WI38 (cell line): ENCODE results near the gene QRICH2.

Experiments
- H3K4me3 ChIP-seq: 2 replicates; pipeline ENCODE4 v1.5.1; 2011; ENCODE audit warnings: low read depth, mild to moderate bottlenecking, control low read depth, low read length
- TF ChIP-seq, protein P1 (sequence below): IDR thresholded peaks from 2 replicates; pipeline ENCODE4 v1.5.1; 2012; ENCODE audit warnings: low read depth, mild to moderate bottlenecking, control low read depth, low read length

Gene QRICH2

DNA sequence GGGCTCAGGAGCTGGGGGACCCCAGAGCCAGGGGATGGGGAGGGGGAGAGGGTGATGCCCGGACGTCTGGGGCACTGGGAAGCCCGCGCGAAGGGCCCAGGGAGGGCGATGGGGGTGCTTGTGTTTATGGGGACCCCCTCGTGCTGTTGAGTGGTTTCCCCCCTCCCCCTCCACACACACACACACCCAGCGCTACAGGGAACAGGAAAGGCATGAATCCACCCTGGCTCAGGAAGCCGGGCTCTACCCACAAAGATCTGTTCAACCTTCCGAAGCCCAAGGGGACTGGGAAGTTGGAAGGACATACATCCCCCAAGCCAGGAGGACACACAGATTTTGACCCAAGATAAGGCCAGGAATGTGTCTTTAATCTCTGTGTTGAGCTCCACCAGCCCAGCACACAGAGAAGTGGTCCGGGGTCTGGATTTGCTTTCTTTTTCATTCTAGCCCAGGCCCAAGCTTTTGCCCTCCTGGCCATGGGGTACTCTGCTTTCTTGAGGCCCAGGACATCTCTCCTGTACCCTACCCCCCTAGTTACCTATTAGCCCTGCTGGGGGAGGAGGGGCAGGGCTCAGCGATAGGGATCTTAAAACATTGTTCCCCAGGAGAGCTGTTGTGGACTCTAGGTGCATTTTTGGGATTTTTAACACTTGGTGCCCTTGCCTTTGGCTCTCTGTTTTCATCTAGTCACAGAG is 41.7 kb downstream of the QRICH2 start:
- H3K4me3 ChIP-seq: peak overlapping the region; percentile 80
- TF ChIP-seq, protein P1, sequence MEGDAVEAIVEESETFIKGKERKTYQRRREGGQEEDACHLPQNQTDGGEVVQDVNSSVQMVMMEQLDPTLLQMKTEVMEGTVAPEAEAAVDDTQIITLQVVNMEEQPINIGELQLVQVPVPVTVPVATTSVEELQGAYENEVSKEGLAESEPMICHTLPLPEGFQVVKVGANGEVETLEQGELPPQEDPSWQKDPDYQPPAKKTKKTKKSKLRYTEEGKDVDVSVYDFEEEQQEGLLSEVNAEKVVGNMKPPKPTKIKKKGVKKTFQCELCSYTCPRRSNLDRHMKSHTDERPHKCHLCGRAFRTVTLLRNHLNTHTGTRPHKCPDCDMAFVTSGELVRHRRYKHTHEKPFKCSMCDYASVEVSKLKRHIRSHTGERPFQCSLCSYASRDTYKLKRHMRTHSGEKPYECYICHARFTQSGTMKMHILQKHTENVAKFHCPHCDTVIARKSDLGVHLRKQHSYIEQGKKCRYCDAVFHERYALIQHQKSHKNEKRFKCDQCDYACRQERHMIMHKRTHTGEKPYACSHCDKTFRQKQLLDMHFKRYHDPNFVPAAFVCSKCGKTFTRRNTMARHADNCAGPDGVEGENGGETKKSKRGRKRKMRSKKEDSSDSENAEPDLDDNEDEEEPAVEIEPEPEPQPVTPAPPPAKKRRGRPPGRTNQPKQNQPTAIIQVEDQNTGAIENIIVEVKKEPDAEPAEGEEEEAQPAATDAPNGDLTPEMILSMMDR: no peak

DNA sequence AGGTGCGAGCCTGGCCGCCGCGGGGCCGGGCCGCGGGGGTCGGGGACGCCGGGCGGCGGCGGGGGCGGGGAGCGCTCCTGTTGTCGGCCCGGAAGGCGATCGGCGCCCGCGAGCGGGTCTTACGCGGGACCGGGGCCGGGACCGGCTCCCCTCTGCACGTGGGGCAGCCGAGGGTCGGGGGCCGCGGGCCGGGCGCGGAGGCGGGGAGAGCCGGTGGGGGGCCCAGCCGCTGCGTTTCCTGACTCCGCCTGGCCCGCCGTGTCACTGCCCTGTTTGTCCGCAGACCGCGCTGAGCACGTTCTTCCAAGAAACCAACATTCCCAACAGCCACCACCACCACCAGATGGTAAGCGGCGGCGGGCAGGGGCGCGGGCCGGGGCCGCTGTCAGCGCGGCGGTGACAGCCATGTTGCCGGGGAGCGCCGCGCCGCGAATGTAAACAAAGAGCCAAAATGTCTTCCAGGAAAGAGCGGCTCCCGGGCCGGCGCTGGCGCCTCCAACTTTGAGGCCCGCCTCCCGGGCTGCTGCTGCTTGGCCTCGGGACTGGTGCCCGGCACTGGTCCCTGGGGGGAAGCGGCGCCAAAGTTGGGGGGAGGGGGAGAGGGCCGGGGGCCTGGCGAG is 42.3 kb downstream of the QRICH2 start:
- TF ChIP-seq, protein P1: no peak
- peak overlapping the region; percentile 80 for H3K4me3 ChIP-seq

DNA sequence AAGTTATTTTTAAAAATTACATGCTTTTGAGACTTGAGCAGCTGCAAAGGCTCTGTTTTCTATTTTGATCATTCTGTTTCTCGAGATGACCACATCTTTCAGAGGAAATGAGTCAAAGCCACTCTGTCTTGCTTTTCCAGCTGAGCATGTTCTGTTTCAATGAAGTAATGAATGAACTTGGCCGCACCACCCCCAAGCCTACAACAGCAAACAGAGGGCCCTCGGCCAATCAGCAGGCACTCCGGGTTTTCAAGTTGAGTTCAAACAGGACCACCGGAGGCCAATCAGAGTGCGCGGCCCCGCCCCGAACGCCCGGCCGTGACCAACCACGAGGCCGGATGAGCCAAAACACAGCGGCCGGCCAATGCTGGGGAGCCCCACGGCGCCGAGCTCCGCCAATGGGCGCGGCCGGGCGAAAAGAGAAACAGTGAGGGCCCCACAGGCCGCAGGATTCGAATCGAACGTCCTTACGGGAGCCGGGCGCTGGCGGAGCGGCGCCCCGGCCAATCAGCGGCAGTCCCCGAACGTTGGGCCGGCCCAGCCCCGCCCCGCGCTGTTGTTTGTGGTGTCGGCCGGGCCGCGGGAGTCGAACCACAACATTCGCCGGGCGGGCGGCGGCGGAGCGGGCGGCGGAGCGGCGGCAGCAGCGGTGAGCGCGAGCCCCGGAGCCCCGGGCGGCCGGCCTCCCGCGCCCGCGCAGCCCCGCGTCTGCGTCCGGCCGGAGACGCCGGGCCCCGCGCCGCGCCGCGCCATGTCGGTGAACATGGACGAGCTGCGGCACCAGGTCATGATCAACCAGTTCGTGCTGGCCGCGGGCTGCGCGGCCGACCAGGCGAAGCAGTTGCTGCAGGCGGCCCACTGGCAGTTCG is 43.1 kb downstream of the QRICH2 start, which contains the start of gene UBALD2:
Gene UBALD2, plus strand, starts transcription at position 594 of the 869 bp plus-strand sequence. Its CDS starts 158 bp downstream, at position 752.
- TF ChIP-seq, protein P1: no peak
- H3K4me3 ChIP-seq: peak within 1 kb of the TSS; percentile 80

DNA sequence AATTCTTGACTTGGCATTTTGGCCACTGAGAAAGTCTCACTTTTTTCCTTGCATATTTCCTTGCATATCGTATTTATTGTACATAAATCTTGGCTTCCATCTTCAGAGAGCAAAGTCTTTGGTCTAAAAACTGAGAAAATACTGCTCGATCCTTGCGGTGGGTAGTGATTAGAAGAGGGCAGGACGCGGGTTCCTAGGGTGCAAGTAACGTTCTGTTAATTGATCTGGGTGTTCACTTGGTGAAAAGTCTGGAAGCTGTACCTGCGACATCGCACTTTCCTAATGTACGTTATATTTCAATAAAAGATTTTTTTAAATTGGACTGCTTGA is 43.7 kb downstream of the QRICH2 start:
- H3K4me3 ChIP-seq: no peak overlapping the region
- TF ChIP-seq, protein P1: no peak

DNA sequence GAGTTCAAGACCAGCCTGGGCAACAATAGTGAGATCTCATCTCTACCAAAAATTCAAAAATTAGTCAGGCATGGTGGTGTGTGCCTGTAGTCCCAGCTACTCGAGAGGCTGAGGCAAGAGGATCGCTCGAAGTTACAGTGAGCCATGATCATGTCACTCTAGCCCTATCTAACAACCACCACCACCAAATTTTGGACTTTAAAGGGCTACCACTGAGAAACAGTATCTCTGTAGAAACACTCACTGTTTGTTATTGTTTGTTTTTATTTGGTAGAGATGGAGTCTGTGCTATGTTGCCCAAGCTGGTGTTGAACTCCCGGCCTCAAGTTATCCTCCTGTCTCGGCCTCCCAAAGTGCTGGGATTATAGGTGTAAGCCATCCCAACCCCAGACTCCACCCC is 44.2 kb downstream of the QRICH2 start:
- no peak overlapping the region for H3K4me3 ChIP-seq
- TF ChIP-seq, protein P1: no peak

DNA sequence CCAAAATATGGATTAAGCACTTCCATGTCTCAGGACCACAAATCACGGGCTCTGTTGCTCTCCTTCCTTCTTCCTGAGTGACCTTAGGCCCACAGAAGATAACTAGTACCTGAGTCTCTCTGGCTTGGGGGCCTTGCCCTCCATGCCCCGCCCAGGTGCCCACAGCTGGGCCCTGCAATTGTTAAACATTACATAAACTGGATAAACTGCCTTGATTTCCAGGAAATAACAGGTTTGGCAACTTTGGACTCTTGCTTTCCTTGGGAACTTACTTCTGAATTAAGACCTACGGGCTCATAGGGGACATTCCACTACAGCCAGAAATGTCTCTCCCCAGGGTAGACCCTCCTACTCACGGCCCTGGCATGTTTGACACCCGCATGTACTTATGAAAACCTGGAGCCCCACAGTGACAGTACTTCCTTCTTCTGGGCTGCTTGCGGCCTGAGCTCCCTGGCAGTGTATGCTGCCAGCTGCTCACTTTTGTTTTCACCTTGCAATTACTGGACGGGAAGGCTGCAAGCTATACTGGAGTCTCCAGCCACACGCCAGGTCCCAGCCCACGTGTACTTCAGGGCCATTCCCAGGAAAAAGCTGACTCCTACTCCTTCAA is 45.2 kb downstream of the QRICH2 start:
- H3K4me3 ChIP-seq: no peak overlapping the region
- TF ChIP-seq, protein P1: no peak
